GM12878 (cell line): ENCODE results near the gene ZNF783. TPM values are rescaled to one million over a fixed set of nuclear protein-coding genes. Genes with fewer than 3 reads are reported as not detected.

ENCODE experiments used
- ATAC-seq: fragments of 200-7000 bp; cut with Tn5 transposase; 3 replicates; pipeline ENCODE4 v1.9.1; 2020; ENCODE audit warnings: mild to moderate bottlenecking, moderate library complexity
- BruUV-seq: library from RNA; stranded (reverse); fragments of 400-500 nt; replicated peaks from 2 replicates; lab custom pipeline; 2021; lab: Mats Ljungman, UMichigan
- CTCF ChIA-PET: fragments of 300-600 bp; sonication (Branson Sonifier 250); formaldehyde crosslinking; extraction: SDS; loops from one replicate; lab custom pipeline; 2021; ENCODE audit warnings: inconsistent platforms; lab: Yijun Ruan, JAX
- POLR2A ChIA-PET: fragments of 350-600 bp; formaldehyde crosslinking; extraction: SDS; loops from one replicate; lab custom pipeline; 2021; ENCODE audit warnings: inconsistent platforms; lab: Charles Lee
- RAD21 ChIA-PET: fragments of 300-600 bp; sonication (Branson Sonifier 250); formaldehyde crosslinking; loops from one replicate; lab custom pipeline; 2023; ENCODE audit warnings: antibody characterized with exemption; ENCODE audit not compliant: unreplicated experiment; lab: Charles Lee
- SMC1A ChIA-PET: fragments of 300-600 bp; sonication (Branson Sonifier 250); formaldehyde crosslinking; loops from one replicate; lab custom pipeline; 2023; ENCODE audit not compliant: unreplicated experiment, uncharacterized antibody; lab: Charles Lee
- DNase-seq: peaks from one replicate; pipeline ENCODE4 v3.0.0-alpha.2; 2011; ENCODE audit warnings: low read depth, low spot score
- FAIRE-seq: peaks from 3 replicates; lab custom pipeline; 2011; peaks lifted over from hg19 to GRCh38; lab: Jason Lieb, UNC
- H2AFZ ChIP-seq: 2 replicates; pipeline ENCODE4 v1.6.0; 2011; ENCODE audit warnings: low read depth, low read length, control low read depth; ENCODE audit not compliant: control insufficient read depth
- H3K27ac ChIP-seq: 2 replicates; pipeline ENCODE4 v1.5.1; 2011; ENCODE audit warnings: control low read depth; ENCODE audit not compliant: control insufficient read depth, insufficient read depth
- H3K27me3 ChIP-seq, 2 experiments: replicated peaks in 1 of 2; 2 replicates each; pipeline versions ENCODE4 v1.6.0 to v1.6.1; 2011; ENCODE audit warnings: low read length in 1 of 2; ENCODE audit not compliant: control insufficient read depth in 2 of 2, insufficient read depth in 2 of 2
- H3K36me3 ChIP-seq, 2 experiments: 2 replicates each; pipeline ENCODE4 v1.5.1; 2011; ENCODE audit warnings: low read length in 1 of 2; ENCODE audit not compliant: control insufficient read depth in 2 of 2, insufficient read depth in 2 of 2
- H3K4me1 ChIP-seq: 2 replicates; pipeline ENCODE4 v1.6.1; 2011; ENCODE audit warnings: mild to moderate bottlenecking, low read length, moderate library complexity, mixed read lengths; ENCODE audit not compliant: control insufficient read depth, insufficient read depth
- H3K4me2 ChIP-seq: 2 replicates; pipeline ENCODE4 v1.6.0; 2011; ENCODE audit warnings: control low read depth; ENCODE audit not compliant: control insufficient read depth, insufficient read depth
- H3K4me3 ChIP-seq: fragments of 200-600 bp; sonication (generic); 2 replicates; pipeline ENCODE4 v1.5.1; 2016
- H3K79me2 ChIP-seq: 2 replicates; pipeline ENCODE4 v1.6.0; 2011; ENCODE audit warnings: low read length; ENCODE audit not compliant: control insufficient read depth, insufficient read depth
- H3K9ac ChIP-seq: 2 replicates; pipeline ENCODE4 v1.8.0; 2011; ENCODE audit warnings: low read length, control low read depth, mixed read lengths; ENCODE audit not compliant: control insufficient read depth, insufficient read depth
- H3K9me3 ChIP-seq: replicated peaks from 3 replicates; pipeline ENCODE4 v1.5.1; 2011; ENCODE audit warnings: mild to moderate bottlenecking, low read length; ENCODE audit not compliant: control insufficient read depth, insufficient read depth
- H4K20me1 ChIP-seq: 2 replicates; pipeline ENCODE4 v1.6.0; 2011; ENCODE audit not compliant: control insufficient read depth, insufficient read depth
- ASH2L ChIP-seq: fragments of 300-600, 200-600 bp; sonication (generic); IDR thresholded peaks from 2 replicates; pipeline ENCODE4 v1.6.1; 2017; ENCODE audit warnings: low read depth, mild to moderate bottlenecking, borderline replicate concordance
- BMI1 ChIP-seq: fragments of 450-650 bp; IDR thresholded peaks from 2 replicates; pipeline ENCODE4 v1.6.1; 2016; ENCODE audit warnings: mild to moderate bottlenecking, moderate library complexity, borderline replicate concordance
- DPF2 ChIP-seq: fragments of 450-650 bp; IDR thresholded peaks from 2 replicates; pipeline ENCODE4 v1.6.1; 2017; ENCODE audit warnings: mild to moderate bottlenecking
- FOXK2 ChIP-seq: fragments of 450-650 bp; IDR thresholded peaks from 2 replicates; pipeline ENCODE4 v1.6.1; 2017; ENCODE audit warnings: mild to moderate bottlenecking, moderate library complexity
- HDGF ChIP-seq: fragments of 450-650 bp; IDR thresholded peaks from 2 replicates; pipeline ENCODE4 v1.6.1; 2016; ENCODE audit warnings: antibody characterized with exemption
- IRF4 ChIP-seq: IDR thresholded peaks from 2 replicates; pipeline ENCODE4 v1.6.1; 2011; ENCODE audit warnings: low read depth, low read length
- PAX8 ChIP-seq: fragments of 450-650 bp; IDR thresholded peaks from 2 replicates; pipeline ENCODE4 v1.6.1; 2017; ENCODE audit warnings: mild to moderate bottlenecking, moderate library complexity
- WGBS: methylation state at CpG from one replicate; pipeline ENCODE4 v1.1.6; 2016; ENCODE audit warnings: low lambda C conversion rate; ENCODE audit not compliant: insufficient replicate concordance, insufficient coverage; ENCODE audit errors: missing lambda C conversion rate; 5-methylcytosine and 5-hydroxymethylcytosine counted together
- in situ Hi-C: fragments of 300-500 bp; cut with MboI; formaldehyde crosslinking; loops from 9 replicates; pipeline ENCODE4 v1.14.3; 2018; ENCODE audit warnings: mixed read lengths
- intact Hi-C: fragments of 100-400 bp; cut with micrococcal nuclease; formaldehyde crosslinking; loops from one replicate; pipeline ENCODE4 v1.14.2; 2022; ENCODE audit not compliant: unreplicated experiment
- polyA plus RNA-seq, 11 experiments: library from polyadenylated mRNA; depleted of rRNA in 4 of 11; unstranded in 6 of 11; stranded (reverse) in 5 of 11; fragments of >200 nt; fragmentation: Nextera tagmentation in 4 of 11; fragmentation: Illumina TruSeq in 1 of 11; extraction: Ambion mirVana in 4 of 11; extraction: Trizol in 1 of 11; gene quantifications; 1 replicate in 1 of 11; 2 replicates in 10 of 11; pipeline versions ENCODE4 v1.2.1 to v1.2.3, GENCODE V29; 2011 to 2016; ENCODE audit warnings: inconsistent platforms in 2 of 11, missing spikeins in 2 of 11, low read depth in 1 of 11
- total RNA-seq, 4 experiments: library from RNA; depleted of rRNA in 3 of 4; stranded (reverse); fragments of >200 nt in 3 of 4; fragmentation: Illumina TruSeq in 1 of 4; extraction: Trizol in 1 of 4; gene quantifications; 2 replicates each; pipeline versions ENCODE4 v1.2.1 to v1.2.3, GENCODE V29; 2013 to 2021
- TF ChIP-seq, protein P1 (sequence below): IDR thresholded peaks from 2 replicates; pipeline ENCODE4 v1.6.1; 2012; ENCODE audit warnings: low read depth, low read length, improper control_type of control experiment
- TF ChIP-seq, protein P2 (sequence below): fragments of 450-650 bp; IDR thresholded peaks from 2 replicates; pipeline ENCODE4 v1.6.1; 2016; ENCODE audit warnings: mild to moderate bottlenecking
- TF ChIP-seq, protein P3 (sequence below): fragments of 450-650 bp; formaldehyde crosslinking; IDR thresholded peaks from 2 replicates; pipeline ENCODE4 v1.4.0; 2020; ENCODE audit warnings: mild to moderate bottlenecking, moderate library complexity
- TF ChIP-seq, protein P4 (sequence below): fragments of 450-650 bp; IDR thresholded peaks from 2 replicates; pipeline ENCODE4 v1.6.1; 2017; ENCODE audit warnings: mild to moderate bottlenecking, moderate library complexity

The ZNF783 gene
- total and polyA plus RNA-seq, 10 of the 15 experiments (the other 5 are each of a cell fraction or from before 2014, with no cell fraction given) = 2.0 to 14.4 (median 6.4) TPM

GRCh38 chr7:149218469-149219420 is 43.3 kb upstream of the ZNF783 start:
- WGBS = 84% methylated on average over 10 of the region's 10 CpGs
- RAD21 ChIA-PET = no interaction called here
- Histone ChIP-seq H3K27ac (no peak overlapping the region), H3K9ac (no peak overlapping the region), H3K4me1 (no peaks in the 10 kb centered on the region), H3K9me3 (no peaks in the 10 kb centered on the region), H3K79me2 (no peaks in the 10 kb centered on the region), H3K4me2 (no peak overlapping the region), H2AFZ (no peak overlapping the region), H3K4me3 (no peak overlapping the region), H3K36me3 (peaks cover 12 to 18% of the 10 kb centered on the region in 2 experiments; a peak in 3 of 4 replicates), H3K27me3 (no peaks in the 10 kb centered on the region), H4K20me1 (no peaks in the 10 kb centered on the region)
- POLR2A ChIA-PET = interaction anchor here (0.6 kb wide), 1 partner anchor 30 kb away, joined by 7 read pairs; no protein-coding TSS in a partner anchor
- BruUV-seq = no TSS peak
- SMC1A ChIA-PET = interaction anchor here (1.3 kb wide), 1 partner anchor 22 kb away, joined by 3 read pairs; no protein-coding TSS in a partner anchor
- ATAC-seq = no peak
- DNase-seq = no peak
- TF ChIP-seq, protein P1, sequence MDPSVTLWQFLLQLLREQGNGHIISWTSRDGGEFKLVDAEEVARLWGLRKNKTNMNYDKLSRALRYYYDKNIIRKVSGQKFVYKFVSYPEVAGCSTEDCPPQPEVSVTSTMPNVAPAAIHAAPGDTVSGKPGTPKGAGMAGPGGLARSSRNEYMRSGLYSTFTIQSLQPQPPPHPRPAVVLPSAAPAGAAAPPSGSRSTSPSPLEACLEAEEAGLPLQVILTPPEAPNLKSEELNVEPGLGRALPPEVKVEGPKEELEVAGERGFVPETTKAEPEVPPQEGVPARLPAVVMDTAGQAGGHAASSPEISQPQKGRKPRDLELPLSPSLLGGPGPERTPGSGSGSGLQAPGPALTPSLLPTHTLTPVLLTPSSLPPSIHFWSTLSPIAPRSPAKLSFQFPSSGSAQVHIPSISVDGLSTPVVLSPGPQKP = no peak
- TF ChIP-seq ASH2L (no peak), BMI1 (no peak), PAX8 (no peak), DPF2 (no peak), HDGF (no peak), IRF4 (no peak), FOXK2 (no peak)
- TF ChIP-seq, protein P2, sequence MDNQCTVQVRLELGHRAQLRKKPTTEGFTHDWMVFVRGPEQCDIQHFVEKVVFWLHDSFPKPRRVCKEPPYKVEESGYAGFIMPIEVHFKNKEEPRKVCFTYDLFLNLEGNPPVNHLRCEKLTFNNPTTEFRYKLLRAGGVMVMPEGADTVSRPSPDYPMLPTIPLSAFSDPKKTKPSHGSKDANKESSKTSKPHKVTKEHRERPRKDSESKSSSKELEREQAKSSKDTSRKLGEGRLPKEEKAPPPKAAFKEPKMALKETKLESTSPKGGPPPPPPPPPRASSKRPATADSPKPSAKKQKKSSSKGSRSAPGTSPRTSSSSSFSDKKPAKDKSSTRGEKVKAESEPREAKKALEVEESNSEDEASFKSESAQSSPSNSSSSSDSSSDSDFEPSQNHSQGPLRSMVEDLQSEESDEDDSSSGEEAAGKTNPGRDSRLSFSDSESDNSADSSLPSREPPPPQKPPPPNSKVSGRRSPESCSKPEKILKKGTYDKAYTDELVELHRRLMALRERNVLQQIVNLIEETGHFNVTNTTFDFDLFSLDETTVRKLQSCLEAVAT = no peak
- TF ChIP-seq, protein P3, sequence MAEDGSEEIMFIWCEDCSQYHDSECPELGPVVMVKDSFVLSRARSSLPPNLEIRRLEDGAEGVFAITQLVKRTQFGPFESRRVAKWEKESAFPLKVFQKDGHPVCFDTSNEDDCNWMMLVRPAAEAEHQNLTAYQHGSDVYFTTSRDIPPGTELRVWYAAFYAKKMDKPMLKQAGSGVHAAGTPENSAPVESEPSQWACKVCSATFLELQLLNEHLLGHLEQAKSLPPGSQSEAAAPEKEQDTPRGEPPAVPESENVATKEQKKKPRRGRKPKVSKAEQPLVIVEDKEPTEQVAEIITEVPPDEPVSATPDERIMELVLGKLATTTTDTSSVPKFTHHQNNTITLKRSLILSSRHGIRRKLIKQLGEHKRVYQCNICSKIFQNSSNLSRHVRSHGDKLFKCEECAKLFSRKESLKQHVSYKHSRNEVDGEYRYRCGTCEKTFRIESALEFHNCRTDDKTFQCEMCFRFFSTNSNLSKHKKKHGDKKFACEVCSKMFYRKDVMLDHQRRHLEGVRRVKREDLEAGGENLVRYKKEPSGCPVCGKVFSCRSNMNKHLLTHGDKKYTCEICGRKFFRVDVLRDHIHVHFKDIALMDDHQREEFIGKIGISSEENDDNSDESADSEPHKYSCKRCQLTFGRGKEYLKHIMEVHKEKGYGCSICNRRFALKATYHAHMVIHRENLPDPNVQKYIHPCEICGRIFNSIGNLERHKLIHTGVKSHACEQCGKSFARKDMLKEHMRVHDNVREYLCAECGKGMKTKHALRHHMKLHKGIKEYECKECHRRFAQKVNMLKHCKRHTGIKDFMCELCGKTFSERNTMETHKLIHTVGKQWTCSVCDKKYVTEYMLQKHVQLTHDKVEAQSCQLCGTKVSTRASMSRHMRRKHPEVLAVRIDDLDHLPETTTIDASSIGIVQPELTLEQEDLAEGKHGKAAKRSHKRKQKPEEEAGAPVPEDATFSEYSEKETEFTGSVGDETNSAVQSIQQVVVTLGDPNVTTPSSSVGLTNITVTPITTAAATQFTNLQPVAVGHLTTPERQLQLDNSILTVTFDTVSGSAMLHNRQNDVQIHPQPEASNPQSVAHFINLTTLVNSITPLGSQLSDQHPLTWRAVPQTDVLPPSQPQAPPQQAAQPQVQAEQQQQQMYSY (CRISPR knock-in tag) = no peak
- TF ChIP-seq, protein P4, sequence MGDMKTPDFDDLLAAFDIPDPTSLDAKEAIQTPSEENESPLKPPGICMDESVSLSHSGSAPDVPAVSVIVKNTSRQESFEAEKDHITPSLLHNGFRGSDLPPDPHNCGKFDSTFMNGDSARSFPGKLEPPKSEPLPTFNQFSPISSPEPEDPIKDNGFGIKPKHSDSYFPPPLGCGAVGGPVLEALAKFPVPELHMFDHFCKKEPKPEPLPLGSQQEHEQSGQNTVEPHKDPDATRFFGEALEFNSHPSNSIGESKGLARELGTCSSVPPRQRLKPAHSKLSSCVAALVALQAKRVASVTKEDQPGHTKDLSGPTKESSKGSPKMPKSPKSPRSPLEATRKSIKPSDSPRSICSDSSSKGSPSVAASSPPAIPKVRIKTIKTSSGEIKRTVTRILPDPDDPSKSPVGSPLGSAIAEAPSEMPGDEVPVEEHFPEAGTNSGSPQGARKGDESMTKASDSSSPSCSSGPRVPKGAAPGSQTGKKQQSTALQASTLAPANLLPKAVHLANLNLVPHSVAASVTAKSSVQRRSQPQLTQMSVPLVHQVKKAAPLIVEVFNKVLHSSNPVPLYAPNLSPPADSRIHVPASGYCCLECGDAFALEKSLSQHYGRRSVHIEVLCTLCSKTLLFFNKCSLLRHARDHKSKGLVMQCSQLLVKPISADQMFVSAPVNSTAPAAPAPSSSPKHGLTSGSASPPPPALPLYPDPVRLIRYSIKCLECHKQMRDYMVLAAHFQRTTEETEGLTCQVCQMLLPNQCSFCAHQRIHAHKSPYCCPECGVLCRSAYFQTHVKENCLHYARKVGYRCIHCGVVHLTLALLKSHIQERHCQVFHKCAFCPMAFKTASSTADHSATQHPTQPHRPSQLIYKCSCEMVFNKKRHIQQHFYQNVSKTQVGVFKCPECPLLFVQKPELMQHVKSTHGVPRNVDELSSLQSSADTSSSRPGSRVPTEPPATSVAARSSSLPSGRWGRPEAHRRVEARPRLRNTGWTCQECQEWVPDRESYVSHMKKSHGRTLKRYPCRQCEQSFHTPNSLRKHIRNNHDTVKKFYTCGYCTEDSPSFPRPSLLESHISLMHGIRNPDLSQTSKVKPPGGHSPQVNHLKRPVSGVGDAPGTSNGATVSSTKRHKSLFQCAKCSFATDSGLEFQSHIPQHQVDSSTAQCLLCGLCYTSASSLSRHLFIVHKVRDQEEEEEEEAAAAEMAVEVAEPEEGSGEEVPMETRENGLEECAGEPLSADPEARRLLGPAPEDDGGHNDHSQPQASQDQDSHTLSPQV = no peak
- intact Hi-C loops (no loop called here), in situ Hi-C loops (no loop called here)
- CTCF ChIA-PET = no interaction called here
- FAIRE-seq = no peak
